GM19372 (cell line): ENCODE measurements around the gene RUFY1.
"Not testable (repeated sequence)": the region's sequence is repeated elsewhere in the genome, so short reads cannot be mapped to it uniquely, and the experiment has no call there.

Source experiments
- ATAC-seq: cut with Tn5 transposase; IDR thresholded peaks from one replicate; pipeline ENCODE4 v1.9.1; 2021; ENCODE audit warnings: mild to moderate bottlenecking, low read depth, moderate library complexity; ENCODE audit not compliant: unreplicated experiment

The RUFY1 gene

DNA sequence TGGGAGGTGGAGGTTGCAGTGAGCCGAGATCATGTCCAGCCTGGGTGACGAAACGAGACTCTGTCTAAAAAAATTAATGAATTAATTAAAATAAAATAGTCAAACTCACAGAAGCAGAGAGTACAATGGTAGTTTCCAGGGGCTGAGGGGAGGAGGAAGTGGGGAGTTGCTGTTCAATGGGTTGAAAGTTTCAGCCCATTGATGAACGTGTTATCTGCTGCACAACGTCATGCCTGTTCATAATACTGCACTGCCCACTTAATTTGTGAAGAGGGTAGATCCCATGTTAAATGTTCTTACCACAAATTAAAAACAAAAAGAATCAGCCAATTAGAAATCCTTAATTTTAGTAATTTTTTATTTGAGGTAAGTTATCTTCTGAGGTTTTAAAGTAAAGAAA, 16.4 kb upstream of the RUFY1 start:
- ATAC-seq: peak; percentile 47

DNA sequence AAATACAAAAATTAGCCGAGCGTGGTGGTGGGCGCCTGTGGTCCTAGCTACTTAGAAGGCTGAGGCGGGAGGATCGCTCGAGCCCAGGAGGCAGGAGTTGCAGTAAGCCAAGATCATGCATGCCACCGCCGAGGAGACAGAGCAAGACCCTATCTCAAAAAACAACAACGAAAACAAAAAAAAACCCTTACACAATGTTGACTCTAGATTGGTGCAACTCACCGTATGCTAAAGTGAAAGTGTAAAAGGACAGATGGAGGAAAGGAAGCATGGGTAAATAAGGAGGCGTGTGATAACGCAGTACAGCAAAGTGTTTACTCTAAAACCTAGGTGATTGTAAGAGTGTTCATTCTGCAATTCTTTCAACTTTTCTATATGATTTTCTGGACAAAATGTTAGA, 15.9 kb upstream of the RUFY1 start:
- peak; percentile 57 for ATAC-seq

DNA sequence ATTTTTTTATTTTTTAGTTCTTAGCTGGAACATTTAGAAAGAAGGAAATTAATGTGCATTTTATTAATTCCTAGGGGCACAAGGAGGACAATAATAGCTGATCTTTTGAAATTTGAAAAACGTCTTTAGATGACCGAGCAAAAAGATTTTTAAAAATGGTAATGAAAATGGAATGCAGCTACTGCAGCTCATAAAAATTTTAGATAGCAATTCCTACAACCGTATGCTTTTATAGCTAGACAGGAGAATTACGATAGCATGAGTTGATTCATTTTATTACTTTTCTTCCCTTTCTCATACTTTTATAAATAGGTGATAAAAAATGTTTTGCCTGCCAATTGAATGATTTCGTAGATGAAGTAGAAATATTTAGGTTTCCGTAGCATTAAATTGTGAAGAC, 13.7 kb upstream of the RUFY1 start:
- ATAC-seq: no peak

DNA sequence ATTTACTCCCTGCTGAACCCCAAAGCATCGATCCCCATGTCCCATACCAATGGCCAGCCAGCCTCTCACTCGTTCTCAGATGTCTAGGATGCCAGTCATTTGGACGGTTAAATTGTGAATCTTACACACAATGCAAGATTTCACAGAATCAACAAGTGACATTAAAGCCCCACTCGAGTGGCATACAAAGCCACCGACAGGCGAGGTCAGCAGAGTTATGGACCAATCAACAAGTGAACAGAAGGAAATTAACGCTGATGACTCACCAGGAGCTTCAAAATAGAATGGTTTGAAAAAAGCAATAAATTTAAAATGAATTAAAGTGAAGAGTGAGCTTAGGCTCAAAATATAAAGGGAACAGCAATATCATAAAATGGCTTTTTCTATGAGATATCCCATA, 8.2 kb upstream of the RUFY1 start:
- no peak for ATAC-seq

DNA sequence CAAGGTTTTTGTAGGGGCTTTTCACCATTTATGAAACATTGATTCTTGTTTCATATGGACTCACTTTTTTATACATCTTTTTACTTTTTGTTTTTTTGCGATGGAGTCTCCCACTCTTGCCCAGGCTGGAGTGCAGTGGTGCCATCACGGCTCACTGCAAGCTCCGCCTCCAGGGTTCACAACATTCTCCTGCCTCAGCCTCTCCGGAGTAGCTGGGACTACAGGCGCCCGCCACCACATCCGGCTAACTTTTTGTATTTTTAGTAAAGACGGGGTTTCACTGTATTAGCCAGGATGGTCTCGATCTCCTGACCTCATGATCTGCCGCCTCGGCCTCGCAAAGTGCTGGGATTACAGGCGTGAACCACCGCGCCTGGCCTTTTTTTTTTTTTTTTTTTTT, 7.1 kb upstream of the RUFY1 start:
- not testable (repeated sequence) for ATAC-seq

DNA sequence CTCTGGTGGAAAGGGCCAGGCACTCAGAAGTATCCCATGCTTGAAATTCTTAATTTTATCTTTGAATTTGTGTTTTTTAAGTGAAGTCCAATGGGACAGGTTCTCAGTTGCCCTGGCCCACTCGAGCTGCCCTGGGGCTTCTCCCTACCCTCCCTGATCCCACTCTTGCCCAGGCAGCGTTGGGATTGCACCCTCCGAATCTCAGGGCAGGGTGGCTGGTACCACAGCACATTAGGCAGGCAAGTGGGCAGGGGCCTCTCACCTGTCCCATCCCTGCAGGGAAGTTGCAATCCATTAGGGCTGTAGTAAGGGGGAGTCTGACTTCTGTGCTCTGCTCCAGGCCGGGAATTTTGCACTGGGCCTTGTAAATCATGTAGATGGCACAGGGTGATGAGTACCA, 2.7 kb downstream of the RUFY1 start:
- no peak for ATAC-seq

DNA sequence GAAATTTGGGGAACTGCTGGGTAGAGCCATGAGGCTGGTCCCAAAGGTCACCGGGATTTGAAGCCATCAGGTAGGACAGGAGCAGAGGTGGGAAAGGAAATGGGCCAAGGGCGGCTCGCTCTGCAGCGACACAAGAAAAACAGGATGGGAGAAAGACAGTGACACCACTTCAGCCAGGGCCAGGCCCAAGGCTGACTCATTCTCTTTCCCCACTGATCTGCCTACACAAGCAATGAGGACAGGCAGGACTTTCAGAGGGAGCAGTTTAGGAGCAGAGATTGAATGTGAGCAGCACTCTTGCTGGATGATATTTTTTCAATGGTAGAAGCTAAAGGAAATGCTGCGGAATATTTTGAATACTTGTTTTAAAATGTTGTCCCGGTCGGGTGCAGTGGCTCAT, 3.5 kb downstream of the RUFY1 start:
- ATAC-seq: no peak

DNA sequence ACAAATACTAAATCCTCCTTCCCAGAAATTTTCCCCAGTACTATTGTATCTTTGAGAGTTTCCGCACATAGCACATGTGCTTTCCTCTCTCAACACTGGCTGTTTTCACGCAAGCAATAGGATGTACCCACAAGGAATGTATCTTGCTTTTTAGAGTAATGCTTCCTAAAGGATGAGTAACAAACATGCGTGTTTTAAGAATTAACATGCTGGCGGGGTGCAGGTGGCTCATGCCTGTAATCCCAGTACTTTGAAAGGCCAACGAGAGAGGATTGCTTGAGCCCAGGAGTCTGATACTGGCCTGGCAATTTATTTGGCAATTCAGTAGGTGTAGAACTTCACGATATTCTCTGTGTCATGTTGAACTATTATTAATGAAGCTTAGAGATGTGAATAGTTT, 4.6 kb downstream of the RUFY1 start:
- no peak for ATAC-seq

DNA sequence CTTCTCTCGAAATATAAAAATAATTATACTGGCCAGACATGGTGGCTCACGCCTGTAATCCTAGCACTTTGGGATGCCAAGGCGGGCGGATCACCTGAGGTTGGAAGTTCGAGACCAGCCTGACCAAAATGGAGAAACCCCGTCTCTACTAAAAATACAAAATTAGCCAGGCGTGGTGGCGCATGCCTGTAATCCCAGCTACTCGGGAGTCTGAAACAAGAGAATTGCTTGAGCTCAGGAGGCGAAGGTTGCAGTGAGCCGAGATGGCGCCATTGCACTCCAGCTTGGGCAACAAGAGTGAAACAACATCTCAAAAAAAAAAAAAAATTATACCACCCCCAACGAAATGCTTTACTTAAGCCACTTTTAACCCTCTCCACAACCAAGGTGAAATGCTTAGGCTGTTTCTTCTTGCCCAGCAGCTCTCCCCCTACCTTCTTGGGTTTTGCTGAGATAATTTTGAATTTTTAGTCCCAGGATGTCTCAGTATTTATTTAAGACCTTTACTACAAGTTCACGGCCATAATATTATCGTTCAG, 8.0 kb downstream of the RUFY1 start:
- not testable (repeated sequence) for ATAC-seq

DNA sequence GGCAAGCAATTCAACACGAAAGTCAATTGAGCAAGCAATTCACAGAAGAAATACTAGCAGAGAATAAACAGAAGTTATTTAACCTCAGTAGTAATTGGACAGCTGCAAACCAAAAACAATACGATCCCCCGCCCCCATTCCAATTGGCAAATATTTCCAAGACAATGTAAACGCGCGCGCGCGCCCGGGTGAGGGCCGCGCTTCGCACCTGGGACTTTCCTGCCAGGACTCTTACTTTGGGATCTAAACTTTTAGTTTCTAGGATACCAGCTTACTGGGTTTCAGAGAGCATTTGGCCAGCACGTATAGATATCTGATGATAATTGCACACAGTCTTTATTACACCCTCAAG, 8.6 kb downstream of the RUFY1 start:
- no peak for ATAC-seq

DNA sequence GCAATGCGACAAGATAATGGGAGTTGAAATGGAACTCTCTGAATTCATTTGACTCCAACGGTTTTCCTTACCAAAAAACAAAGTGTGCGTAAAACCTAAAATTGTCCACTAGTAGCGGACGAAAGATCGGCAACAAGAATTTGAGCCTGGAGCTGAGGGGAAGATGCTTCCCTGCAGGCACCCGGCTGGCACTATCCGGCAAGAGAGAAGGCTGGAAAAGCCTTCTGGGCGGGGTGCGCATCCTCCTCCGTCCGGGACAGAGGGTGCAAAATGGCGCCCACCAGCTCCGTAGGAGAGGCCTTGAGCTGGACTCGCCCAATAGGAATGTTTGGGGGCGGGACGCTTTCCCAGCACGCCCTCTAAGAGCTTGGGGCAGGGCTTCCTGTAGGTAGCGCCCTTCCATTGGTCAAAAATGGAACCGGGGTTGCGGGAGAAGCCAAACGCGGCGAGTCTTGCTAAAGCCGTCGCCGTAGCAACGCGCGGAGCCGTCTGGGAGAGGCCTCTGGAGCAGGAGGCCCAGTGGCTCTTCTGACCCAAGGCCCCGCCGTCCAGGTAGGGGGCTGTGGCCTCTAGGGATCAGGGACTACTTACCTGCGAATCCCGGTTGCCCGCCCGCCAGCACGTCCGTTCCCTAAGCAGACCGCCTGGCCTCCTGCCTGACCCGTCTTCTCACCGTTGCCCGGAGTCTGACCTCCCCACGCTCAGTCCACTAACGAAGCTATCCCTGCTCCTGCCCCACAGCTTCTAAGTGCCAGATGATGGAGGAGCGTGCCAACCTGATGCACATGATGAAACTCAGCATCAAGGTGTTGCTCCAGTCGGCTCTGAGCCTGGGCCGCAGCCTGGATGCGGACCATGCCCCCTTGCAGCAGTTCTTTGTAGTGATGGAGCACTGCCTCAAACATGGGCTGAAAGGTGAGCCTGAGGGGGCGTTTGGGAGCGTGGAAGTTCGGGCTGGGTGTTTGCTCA, 9.2 kb downstream of the RUFY1 start:
- ATAC-seq: peak; percentile 100

DNA sequence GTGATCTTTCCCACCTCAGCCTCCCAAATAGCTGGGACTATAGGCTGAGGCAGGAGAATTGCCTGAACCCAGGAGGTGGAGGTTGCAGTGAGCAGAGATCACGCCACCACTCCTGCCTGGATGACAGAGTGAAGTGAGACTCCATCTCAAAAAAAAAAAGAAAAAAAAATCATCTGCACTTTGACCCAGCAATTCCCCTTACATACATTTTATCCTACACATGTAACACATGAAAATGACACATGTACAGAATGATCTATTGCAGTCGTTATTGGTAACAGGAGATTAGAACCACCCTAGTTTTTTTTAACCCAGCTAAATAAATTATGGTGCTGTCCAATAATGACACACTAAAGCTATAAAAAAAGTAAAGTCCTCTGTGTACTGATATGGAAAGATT, 14.2 kb downstream of the RUFY1 start:
- ATAC-seq: no peak

DNA sequence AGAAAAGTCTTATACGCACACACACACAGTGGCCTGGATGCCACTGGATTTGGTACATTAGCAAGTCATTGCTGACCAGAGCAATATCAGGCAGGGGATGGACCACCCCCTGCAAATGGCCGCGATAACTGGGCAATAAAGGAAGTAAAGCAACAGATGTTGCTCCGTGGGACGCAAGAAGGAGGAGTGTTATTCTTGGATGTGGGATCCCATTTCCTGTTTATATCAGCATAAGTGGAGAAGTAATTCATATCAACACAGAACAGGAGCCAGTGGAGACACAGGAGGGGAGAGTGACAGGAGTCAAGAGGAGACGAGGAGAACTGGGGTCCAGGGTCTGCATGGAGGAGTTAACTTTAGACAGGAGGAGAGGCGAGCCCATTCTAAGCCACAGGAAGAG, 18.4 kb downstream of the RUFY1 start:
- ATAC-seq: no peak

DNA sequence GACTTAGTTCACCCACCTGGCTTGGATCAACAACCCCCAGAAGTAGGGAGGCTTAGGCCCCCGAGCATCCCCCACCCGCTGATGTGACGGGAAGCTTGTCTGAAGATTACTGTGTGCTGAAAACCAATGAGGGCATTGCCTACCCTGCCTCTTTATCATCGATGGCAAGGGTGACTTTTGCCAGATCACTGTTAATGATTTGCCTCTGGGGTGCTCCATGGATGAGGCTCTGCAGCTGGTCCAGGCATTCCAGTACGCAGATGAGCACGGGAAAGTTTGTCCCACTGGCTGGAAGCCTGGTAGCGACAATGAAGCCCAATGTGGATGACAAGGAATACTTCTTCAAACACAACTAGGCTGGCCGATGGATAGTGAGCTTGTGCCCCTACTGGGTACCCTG, 22.0 kb downstream of the RUFY1 start:
- no peak for ATAC-seq

DNA sequence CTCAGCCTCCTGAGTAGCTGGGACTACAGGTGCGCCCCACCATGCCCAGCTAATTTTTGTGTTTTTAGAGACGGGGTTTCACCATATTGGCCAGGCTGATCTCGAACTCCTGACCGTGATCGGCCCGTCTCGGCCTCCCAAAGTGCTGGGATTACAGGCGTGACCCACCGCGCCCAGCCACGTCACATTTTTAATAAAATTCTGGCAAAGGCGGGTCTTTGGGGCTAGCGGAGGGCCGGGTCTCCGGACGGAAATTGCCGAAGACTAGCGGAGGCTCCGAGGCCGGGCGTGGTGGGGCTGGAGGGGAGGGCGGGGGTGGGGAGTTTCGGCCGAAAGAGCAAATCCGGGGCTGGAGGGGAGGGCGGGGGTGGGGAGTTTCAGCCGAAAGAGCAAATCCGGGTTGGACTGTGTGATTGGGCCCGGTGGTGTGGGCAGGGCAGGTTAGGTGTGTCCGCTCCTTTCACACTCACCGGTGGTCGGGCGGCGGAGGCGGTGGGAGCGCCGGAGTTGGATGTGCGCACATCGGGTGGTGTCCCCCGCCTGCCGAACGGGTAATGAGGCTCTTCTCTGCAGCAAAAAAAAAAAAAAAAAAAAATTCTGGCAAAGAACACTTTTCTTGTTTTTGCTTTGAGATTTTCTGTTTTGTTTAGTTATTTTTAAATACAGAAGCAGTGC, 27.1 kb downstream of the RUFY1 start:
- no peak for ATAC-seq

DNA sequence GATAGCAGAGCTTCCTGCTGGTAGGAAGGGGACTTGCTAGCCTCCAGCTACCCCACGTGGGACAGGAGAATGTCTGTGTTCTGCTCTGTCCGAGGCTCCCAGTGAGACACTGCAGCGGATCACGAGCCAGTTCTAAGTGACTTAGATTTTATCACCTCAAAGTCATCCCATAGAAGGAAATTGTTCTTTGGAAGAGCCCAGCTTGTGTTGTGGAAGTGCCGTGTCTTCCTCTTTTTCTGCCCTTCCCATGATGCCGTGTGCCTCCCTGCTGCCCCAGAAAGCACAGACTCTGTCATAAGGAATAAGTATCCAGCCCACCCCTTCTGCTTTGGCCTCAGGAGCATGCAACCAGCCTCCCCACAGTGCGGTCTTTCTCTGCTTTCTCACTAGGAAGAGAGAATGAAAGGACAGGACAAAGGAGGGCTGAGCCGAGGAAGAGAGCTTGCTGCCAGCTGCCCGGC, 35.6 kb downstream of the RUFY1 start:
- ATAC-seq: no peak

DNA sequence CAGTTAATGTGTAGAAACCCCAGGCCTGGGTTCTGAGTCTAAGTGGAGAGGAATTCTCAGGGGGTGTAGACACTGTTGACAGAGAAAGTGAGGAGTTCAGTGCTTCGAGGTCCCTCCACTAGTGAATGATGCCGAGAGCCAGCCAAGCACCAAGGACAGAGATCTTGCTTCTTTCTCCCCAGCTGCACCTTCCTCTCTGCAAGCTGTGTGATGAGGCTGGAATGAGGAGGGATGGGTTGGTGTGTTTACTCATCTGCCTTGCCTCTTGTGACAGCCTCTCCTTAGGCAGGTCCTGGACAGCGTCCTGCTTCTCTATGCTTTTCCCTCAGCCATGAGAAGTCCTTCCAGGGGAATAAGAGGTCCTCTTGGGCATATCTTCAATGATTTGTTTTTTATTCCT, 37.8 kb downstream of the RUFY1 start:
- no peak for ATAC-seq

DNA sequence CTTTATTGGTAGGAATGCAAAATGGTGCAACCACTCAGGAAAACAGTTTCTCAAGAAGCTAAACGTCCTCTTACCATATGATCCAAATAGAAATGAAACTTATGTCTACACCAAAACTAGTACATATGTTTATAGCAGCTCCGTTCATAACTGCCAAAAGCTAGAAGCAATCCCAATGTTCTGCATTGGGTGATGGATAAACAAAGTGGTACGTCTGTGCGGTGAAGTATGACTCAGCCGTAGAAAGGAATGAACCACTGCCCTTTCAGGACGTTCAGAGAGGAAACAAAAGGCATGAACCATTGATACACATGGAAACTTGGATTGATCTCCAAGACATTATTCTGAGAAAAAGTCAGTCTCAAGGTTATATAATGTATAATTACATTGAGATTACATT, 45.6 kb downstream of the RUFY1 start:
- no peak for ATAC-seq

DNA sequence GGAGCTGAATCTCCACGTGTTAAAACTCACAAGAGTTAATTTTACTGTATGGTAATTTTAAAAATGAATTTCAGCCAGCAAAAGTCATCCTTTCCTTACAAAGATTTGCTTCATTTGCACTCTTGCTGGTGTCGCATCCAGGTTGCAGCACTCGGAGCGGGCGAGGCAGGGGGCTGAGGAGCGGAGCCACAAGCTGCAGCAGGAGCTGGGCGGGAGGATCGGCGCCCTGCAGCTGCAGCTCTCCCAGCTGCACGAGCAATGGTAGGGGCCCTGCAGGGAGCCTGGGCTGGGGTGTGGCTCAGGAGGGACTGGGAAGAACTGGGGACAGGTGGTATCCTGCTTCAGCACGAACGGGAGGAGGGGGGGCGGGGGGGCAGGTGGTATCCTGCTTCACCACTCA, 46.1 kb downstream of the RUFY1 start:
- no peak for ATAC-seq

DNA sequence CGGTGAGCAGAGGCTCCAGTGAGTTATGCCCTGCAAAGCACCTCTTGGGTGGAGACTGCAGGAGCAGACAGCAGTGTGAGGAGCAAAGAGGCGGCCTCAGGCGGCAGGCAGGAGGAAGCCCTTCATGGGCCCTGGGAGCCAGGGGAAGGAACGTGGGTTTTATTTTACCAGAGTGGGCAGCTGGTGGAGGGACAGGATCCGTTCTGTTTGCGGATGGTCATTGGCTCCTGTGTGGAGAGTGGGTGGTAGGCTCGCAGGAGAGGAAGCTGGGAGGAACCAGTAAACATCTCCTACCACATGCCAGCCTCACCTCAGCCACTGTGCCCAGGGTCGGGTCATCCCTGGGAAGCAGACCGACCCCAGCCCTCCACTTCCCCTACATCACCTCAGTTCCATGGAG, 48.7 kb downstream of the RUFY1 start:
- no peak for ATAC-seq

DNA sequence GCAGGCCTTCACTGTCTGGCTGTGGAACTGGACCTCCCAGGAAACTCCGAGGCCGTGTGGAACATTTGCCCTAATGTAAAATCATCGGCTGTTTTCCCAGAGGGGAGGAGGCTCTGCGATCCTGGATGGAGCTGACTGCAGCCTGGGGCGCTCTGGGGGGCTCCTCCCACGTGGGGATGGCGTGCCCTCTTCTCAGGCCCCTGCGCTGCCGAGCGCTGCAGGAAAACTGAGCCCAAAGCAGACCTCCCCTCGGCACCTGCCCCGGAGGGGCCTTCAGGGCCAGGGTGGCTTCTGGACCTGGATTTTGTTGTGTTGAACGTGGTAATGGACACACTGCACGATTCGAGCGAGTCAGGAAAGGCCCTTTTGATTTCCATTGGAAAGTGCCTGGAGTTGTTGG, 49.2 kb downstream of the RUFY1 start:
- ATAC-seq: no peak

DNA sequence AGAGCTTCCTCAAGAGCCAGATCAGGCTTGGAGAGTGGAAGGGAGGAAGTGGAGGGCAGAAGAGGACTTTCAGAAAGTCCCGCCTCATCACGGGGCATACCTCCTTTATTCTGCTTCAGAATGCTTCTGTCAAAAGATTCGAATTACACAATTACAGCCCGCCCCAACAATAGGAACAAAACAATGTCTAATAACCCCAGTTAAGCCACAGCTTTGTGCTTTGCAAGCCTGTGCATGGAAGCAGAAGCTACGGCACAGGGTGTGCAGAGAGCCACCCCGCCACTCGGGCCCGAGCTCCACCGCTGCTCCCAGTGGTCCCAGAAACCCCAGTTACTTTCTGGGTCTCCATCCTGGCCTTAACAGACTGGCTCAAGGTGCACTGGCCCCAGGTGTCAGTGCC, 49.6 kb downstream of the RUFY1 start:
- no peak for ATAC-seq
